HepG2 (cell line): ENCODE data around the gene LMNA. TPM values are rescaled to one million over a fixed set of nuclear protein-coding genes. Genes with fewer than 3 reads are reported as not detected.

Experiments used
- CC2D1A ChIP-seq: sonication (generic); formaldehyde crosslinking; IDR thresholded peaks from 2 replicates; pipeline ENCODE4 v1.8.1; 2023; ENCODE audit warnings: mild to moderate bottlenecking, missing genetic modification reagents
- CEBPG ChIP-seq: IDR thresholded peaks from 2 replicates; pipeline ENCODE4 v1.6.1; 2016
- DMAP1 ChIP-seq: IDR thresholded peaks from 2 replicates; pipeline ENCODE4 v1.6.1; 2016
- HES4 ChIP-seq: sonication (generic); formaldehyde crosslinking; IDR thresholded peaks from 2 replicates; pipeline ENCODE4 v1.9.0; 2021; ENCODE audit warnings: mild to moderate bottlenecking, missing genetic modification reagents, borderline replicate concordance
- KDM4B ChIP-seq: sonication (generic); formaldehyde crosslinking; IDR thresholded peaks from 2 replicates; pipeline ENCODE4 v1.4.0; 2020; ENCODE audit warnings: missing genetic modification reagents
- KLF16 ChIP-seq, 2 experiments: sonication (generic) in 1 of 2; formaldehyde crosslinking in 1 of 2; IDR thresholded peaks; 2 replicates each; pipeline versions ENCODE4 v1.6.1 to v1.8.0; 2016 to 2023; ENCODE audit warnings: missing genetic modification reagents in 2 of 2, missing compliant biosample characterization in 1 of 2
- REXO4 ChIP-seq: sonication (generic); formaldehyde crosslinking; IDR thresholded peaks from 2 replicates; pipeline ENCODE4 v1.8.0; 2022; ENCODE audit warnings: missing genetic modification reagents, mild to moderate bottlenecking, borderline replicate concordance
- SAP130 ChIP-seq: IDR thresholded peaks from 2 replicates; pipeline ENCODE4 v1.6.1; 2016; ENCODE audit warnings: low read depth
- ZBTB20 ChIP-seq: sonication (generic); formaldehyde crosslinking; IDR thresholded peaks from 2 replicates; pipeline ENCODE4 v1.8.1; 2023; ENCODE audit warnings: missing genetic modification reagents, low read depth, mild to moderate bottlenecking, borderline replicate concordance
- ZFYVE20 ChIP-seq: sonication (generic); formaldehyde crosslinking; IDR thresholded peaks from 2 replicates; pipeline ENCODE4 v1.8.0; 2023; ENCODE audit warnings: low read depth, mild to moderate bottlenecking, moderate library complexity, missing genetic modification reagents, borderline replicate concordance
- ZKSCAN8 ChIP-seq: IDR thresholded peaks from 2 replicates; pipeline ENCODE4 v1.6.1; 2016; ENCODE audit warnings: borderline replicate concordance, missing genetic modification reagents, missing compliant biosample characterization
- ZNF274 ChIP-seq: sonication (generic); formaldehyde crosslinking; IDR thresholded peaks from 2 replicates; pipeline ENCODE4 v1.5.1; 2020; ENCODE audit warnings: mild to moderate bottlenecking, missing genetic modification reagents
- ZNF33A ChIP-seq: sonication (generic); formaldehyde crosslinking; IDR thresholded peaks from 2 replicates; pipeline ENCODE4 v1.5.1; 2020; ENCODE audit warnings: missing genetic modification reagents, mild to moderate bottlenecking, moderate library complexity, borderline replicate concordance
- ZNF569 ChIP-seq: sonication (generic); formaldehyde crosslinking; IDR thresholded peaks from 2 replicates; pipeline ENCODE4 v1.5.0; 2020; ENCODE audit warnings: mild to moderate bottlenecking, missing genetic modification reagents, moderate library complexity, borderline replicate concordance
- ZNF878 ChIP-seq: sonication (generic); formaldehyde crosslinking; IDR thresholded peaks from 2 replicates; pipeline ENCODE4 v1.8.1; 2023; ENCODE audit warnings: mild to moderate bottlenecking, missing genetic modification reagents, moderate library complexity
- ZSCAN20 ChIP-seq: sonication (generic); formaldehyde crosslinking; IDR thresholded peaks from 2 replicates; pipeline ENCODE4 v1.4.0; 2020; ENCODE audit warnings: missing genetic modification reagents, mild to moderate bottlenecking, borderline replicate concordance
- ZSCAN22 ChIP-seq: sonication (generic); formaldehyde crosslinking; IDR thresholded peaks from 2 replicates; pipeline ENCODE4 v1.4.0; 2020; ENCODE audit warnings: mild to moderate bottlenecking, missing genetic modification reagents
- ZSCAN9 ChIP-seq: IDR thresholded peaks from 2 replicates; pipeline ENCODE4 v1.6.1; 2016; ENCODE audit warnings: borderline replicate concordance
- polyA plus RNA-seq, 8 experiments: library from polyadenylated mRNA; depleted of rRNA in 3 of 8; stranded (reverse) in 7 of 8; unstranded in 1 of 8; fragments of >200 nt; fragmentation: Illumina TruSeq in 4 of 8; extraction: Trizol in 4 of 8; gene quantifications; 2 replicates each; pipeline versions ENCODE4 v1.2.1 to v1.2.3, GENCODE V29; 2011 to 2016; ENCODE audit warnings: low read depth in 4 of 8, missing spikeins in 1 of 8, mixed read lengths in 1 of 8; ENCODE audit not compliant: insufficient read depth in 1 of 8
- total RNA-seq, 5 experiments: library from RNA; depleted of rRNA; stranded (reverse); fragments of >200 nt; fragmentation: Illumina TruSeq; extraction: Trizol; gene quantifications; 2 replicates each; pipeline ENCODE4 v1.2.3, GENCODE V29; 2016; ENCODE audit warnings: low read depth in 1 of 5
- TF ChIP-seq, protein P1 (sequence below): sonication (generic); formaldehyde crosslinking; IDR thresholded peaks from 2 replicates; pipeline ENCODE4 v1.5.0; 2020; ENCODE audit warnings: missing genetic modification reagents
- TF ChIP-seq, protein P2 (sequence below): IDR thresholded peaks from 2 replicates; pipeline ENCODE4 v1.6.1; 2016
- TF ChIP-seq, protein P3 (sequence below): sonication (generic); formaldehyde crosslinking; IDR thresholded peaks from 2 replicates; pipeline ENCODE4 v1.4.0; 2020; ENCODE audit warnings: mild to moderate bottlenecking, low read depth, missing genetic modification reagents
- TF ChIP-seq, protein P4 (sequence below): IDR thresholded peaks from 2 replicates; pipeline ENCODE4 v1.6.1; 2016; ENCODE audit warnings: low read depth, borderline replicate concordance
- TF ChIP-seq, protein P5 (sequence below), 2 experiments: sonication (generic) in 1 of 2; formaldehyde crosslinking in 1 of 2; IDR thresholded peaks; 2 replicates each; pipeline versions ENCODE4 v1.4.0 to v1.6.1; 2018 to 2020; ENCODE audit warnings: missing genetic modification reagents in 2 of 2, borderline replicate concordance in 1 of 2, low read depth in 1 of 2, mild to moderate bottlenecking in 1 of 2, missing biosample characterization in 1 of 2

Gene LMNA
- total and polyA plus RNA-seq, 2 of the 13 experiments (the other 11 are each of a cell fraction or from before 2014, with no cell fraction given), result 107 to 225 TPM

DNA sequence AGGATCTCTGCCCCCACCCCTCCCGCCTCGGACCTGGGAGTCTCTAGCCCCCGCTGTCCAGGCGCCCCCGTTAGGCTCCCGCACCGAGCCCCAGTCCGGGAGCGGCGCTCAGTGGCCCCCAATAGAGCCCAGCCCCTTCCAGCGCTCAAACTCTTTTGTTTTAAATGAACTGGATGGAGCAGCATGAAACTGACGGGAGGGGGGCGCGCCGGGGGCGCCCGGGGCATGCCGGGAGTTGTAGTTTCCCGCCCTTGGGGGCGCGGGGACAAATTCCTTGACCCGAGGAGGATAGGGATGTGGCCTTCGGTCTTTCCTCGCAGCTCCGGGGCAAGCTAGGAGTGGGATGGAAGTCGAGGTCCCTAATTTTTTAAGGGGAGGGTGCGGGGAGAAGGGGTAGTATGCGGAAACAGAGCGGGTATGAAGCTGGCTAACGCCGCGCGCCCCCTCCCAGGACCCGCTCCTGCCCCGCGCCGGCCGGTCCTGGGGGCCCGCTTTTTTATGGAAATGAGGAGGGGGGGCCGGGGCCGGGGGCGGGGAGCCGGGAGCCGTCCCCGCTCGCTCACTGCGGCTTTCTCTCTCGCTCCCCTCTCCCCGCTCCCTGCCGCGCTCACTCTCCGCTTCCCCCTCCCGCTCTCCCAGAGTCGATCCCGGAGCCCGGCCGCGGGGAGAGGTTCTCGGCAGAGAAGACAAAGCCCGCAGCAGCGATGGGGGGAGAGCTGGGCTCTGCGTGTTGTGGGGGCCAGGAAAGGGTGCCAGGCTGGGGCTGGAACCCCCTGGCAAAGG, 32.0 kb upstream of the LMNA start, which contains the start of gene MEX3A (continued):
- no peak for TF ChIP-seq ZFYVE20 (CRISPR knock-in tag)
- no peak for TF ChIP-seq ZSCAN20 (CRISPR knock-in tag)
- peak; percentile 79 for TF ChIP-seq SAP130 (CRISPR knock-in tag)
- 0 out of 2 replicates have a peak, but pooled peaks have one; percentile 33 for TF ChIP-seq ZNF274 (CRISPR knock-in tag)
- TF ChIP-seq, protein P1, sequence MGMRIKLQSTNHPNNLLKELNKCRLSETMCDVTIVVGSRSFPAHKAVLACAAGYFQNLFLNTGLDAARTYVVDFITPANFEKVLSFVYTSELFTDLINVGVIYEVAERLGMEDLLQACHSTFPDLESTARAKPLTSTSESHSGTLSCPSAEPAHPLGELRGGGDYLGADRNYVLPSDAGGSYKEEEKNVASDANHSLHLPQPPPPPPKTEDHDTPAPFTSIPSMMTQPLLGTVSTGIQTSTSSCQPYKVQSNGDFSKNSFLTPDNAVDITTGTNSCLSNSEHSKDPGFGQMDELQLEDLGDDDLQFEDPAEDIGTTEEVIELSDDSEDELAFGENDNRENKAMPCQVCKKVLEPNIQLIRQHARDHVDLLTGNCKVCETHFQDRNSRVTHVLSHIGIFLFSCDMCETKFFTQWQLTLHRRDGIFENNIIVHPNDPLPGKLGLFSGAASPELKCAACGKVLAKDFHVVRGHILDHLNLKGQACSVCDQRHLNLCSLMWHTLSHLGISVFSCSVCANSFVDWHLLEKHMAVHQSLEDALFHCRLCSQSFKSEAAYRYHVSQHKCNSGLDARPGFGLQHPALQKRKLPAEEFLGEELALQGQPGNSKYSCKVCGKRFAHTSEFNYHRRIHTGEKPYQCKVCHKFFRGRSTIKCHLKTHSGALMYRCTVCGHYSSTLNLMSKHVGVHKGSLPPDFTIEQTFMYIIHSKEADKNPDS (CRISPR knock-in tag), result no peak
- TF ChIP-seq, protein P2, sequence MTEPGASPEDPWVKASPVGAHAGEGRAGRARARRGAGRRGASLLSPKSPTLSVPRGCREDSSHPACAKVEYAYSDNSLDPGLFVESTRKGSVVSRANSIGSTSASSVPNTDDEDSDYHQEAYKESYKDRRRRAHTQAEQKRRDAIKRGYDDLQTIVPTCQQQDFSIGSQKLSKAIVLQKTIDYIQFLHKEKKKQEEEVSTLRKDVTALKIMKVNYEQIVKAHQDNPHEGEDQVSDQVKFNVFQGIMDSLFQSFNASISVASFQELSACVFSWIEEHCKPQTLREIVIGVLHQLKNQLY (CRISPR knock-in tag), result no peak
- TF ChIP-seq ZNF33A, result no peak; the same call in 1 of the 2 replicates
- TF ChIP-seq HES4 (CRISPR knock-in tag), result no peak; the same call in 1 of the 2 replicates
- no peak for TF ChIP-seq CC2D1A (CRISPR knock-in tag)
- TF ChIP-seq REXO4 (CRISPR knock-in tag), result no peak
- TF ChIP-seq DMAP1 (CRISPR knock-in tag), result no peak
- TF ChIP-seq ZNF878 (CRISPR knock-in tag), result no peak
- TF ChIP-seq ZBTB20 (CRISPR knock-in tag), result no peak
- TF ChIP-seq, protein P3, sequence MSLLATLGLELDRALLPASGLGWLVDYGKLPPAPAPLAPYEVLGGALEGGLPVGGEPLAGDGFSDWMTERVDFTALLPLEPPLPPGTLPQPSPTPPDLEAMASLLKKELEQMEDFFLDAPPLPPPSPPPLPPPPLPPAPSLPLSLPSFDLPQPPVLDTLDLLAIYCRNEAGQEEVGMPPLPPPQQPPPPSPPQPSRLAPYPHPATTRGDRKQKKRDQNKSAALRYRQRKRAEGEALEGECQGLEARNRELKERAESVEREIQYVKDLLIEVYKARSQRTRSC (CRISPR knock-in tag), result 0 out of 2 replicates have a peak, but pooled peaks have one; percentile 32
- TF ChIP-seq ZSCAN22 (CRISPR knock-in tag), result no peak
- no peak for TF ChIP-seq ZNF569 (CRISPR knock-in tag)
- TF ChIP-seq CEBPG, result no peak
- TF ChIP-seq ZKSCAN8 (CRISPR knock-in tag), result no peak
- TF ChIP-seq ZSCAN9 (CRISPR knock-in tag), result no peak
- TF ChIP-seq, protein P4, sequence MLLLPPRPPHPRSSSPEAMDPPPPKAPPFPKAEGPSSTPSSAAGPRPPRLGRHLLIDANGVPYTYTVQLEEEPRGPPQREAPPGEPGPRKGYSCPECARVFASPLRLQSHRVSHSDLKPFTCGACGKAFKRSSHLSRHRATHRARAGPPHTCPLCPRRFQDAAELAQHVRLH (CRISPR knock-in tag), result no peak
- TF ChIP-seq, protein P5, sequence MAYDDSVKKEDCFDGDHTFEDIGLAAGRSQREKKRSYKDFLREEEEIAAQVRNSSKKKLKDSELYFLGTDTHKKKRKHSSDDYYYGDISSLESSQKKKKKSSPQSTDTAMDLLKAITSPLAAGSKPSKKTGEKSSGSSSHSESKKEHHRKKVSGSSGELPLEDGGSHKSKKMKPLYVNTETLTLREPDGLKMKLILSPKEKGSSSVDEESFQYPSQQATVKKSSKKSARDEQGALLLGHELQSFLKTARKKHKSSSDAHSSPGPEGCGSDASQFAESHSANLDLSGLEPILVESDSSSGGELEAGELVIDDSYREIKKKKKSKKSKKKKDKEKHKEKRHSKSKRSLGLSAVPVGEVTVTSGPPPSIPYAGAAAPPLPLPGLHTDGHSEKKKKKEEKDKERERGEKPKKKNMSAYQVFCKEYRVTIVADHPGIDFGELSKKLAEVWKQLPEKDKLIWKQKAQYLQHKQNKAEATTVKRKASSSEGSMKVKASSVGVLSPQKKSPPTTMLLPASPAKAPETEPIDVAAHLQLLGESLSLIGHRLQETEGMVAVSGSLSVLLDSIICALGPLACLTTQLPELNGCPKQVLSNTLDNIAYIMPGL (CRISPR knock-in tag; IDR thresholded peaks at IDR 0.05; ENCODE audit: borderline replicate concordance in 1 of 2, low read depth in 1 of 2), result peak in 1 of 2 experiments; percentile 44; a peak in 2 of 4 replicates
- no peak for TF ChIP-seq KDM4B (CRISPR knock-in tag)
- peak in 1 of 2 experiments; percentile 4; a peak in 1 of 4 replicates for TF ChIP-seq KLF16 (CRISPR knock-in tag; IDR thresholded peaks at IDR 0.05)
